ENCODE data around the gene TIE1. TPM values are rescaled to one million over a fixed set of nuclear protein-coding genes. Genes with fewer than 3 reads are reported as not detected.

Gene TIE1
- total RNA-seq, 6 donors from 2014 or later: 23.9 to 170 (median 51.4) TPM

- 34 to 50% methylated on average over 9 to 11 of the region's 11 CpGs for WGBS, 2 donors
- ATAC-seq (ENCODE audit: low FRiP score in 2 of 2) (no peak), DNase-seq (no peak)
- no peak overlapping the region for H3K27ac ChIP-seq
- H3K36me3 ChIP-seq: peaks cover 12 to 48% (median 40%) of the 10 kb centered on the region in 4 donors
- H3K4me1 ChIP-seq: peaks cover 13 to 20% (median 18%) of the 10 kb centered on the region in 4 donors
- H3K9me3 ChIP-seq: no peaks in the 10 kb centered on the region
- TF ChIP-seq EP300 (IDR thresholded peaks at IDR 0.05): no peak
- no peak for TF ChIP-seq POLR2A (IDR thresholded peaks at IDR 0.05)
- no peak for TF ChIP-seq CTCF (IDR thresholded peaks at IDR 0.05)
- TF ChIP-seq POLR2AphosphoS5 (IDR thresholded peaks at IDR 0.05): no peak
- peak overlapping the region in 2 of 4 donors; percentile 57 to 73 for H3K4me3 ChIP-seq
- no peaks in the 10 kb centered on the region for H3K27me3 ChIP-seq
Measured at GRCh38 chr1:43359696-43360095, 58.9 kb downstream of the TIE1 start.

GRCh38 chr1:43360616-43361015 lies 59.8 kb downstream of the TIE1 start:
- TF ChIP-seq POLR2AphosphoS5 (IDR thresholded peaks at IDR 0.05): no peak
- TF ChIP-seq CTCF (IDR thresholded peaks at IDR 0.05): no peak
- TF ChIP-seq EP300 (IDR thresholded peaks at IDR 0.05): no peak
- no peak for TF ChIP-seq POLR2A (IDR thresholded peaks at IDR 0.05)
- no peak overlapping the region for H3K4me3 ChIP-seq
- ATAC-seq (ENCODE audit: low FRiP score in 2 of 2) (no peak), DNase-seq (no peak)
- H3K27ac ChIP-seq: no peak overlapping the region
- no peaks in the 10 kb centered on the region for H3K27me3 ChIP-seq
- 62 to 78% methylated on average over 4 of the region's 4 CpGs for WGBS, 2 donors
- no peaks in the 10 kb centered on the region for H3K9me3 ChIP-seq
- peaks cover 15 to 57% (median 45%) of the 10 kb centered on the region in 4 donors for H3K36me3 ChIP-seq
- H3K4me1 ChIP-seq: peaks cover 15 to 24% (median 20%) of the 10 kb centered on the region in 4 donors

GRCh38 chr1:43363283-43363934 lies 62.6 kb downstream of the TIE1 start:
- DNase-seq: no peak
- H3K27me3 ChIP-seq: no peaks in the 10 kb centered on the region
- peaks cover 15 to 57% (median 45%) of the 10 kb centered on the region in 4 donors for H3K36me3 ChIP-seq
- H3K4me3 ChIP-seq: no peak overlapping the region
- 72 to 79% methylated on average over 5 to 9 of the region's 9 CpGs for WGBS, 2 donors
- no peaks in the 10 kb centered on the region for H3K9me3 ChIP-seq
- ATAC-seq (ENCODE audit: low FRiP score in 2 of 2): no peak
- peaks cover 24 to 36% (median 28%) of the 10 kb centered on the region in 4 donors for H3K4me1 ChIP-seq
- TF ChIP-seq EP300 (IDR thresholded peaks at IDR 0.05): no peak
- no peak for TF ChIP-seq CTCF (IDR thresholded peaks at IDR 0.05)
- no peak for TF ChIP-seq POLR2A (IDR thresholded peaks at IDR 0.05)
- TF ChIP-seq POLR2AphosphoS5 (IDR thresholded peaks at IDR 0.05): no peak
- peak overlapping the region in 1 of 4 donors; percentile 10 for H3K27ac ChIP-seq

- 85 to 87% methylated on average over 5 of the region's 5 CpGs for whole genome bisulfite sequencing, 2 donors
- no peak for TF ChIP-seq POLR2A (IDR thresholded peaks at IDR 0.05)
- TF ChIP-seq CTCF (IDR thresholded peaks at IDR 0.05): no peak
- TF ChIP-seq EP300 (IDR thresholded peaks at IDR 0.05): no peak
- no peak for TF ChIP-seq POLR2AphosphoS5 (IDR thresholded peaks at IDR 0.05)
- Histone ChIP-seq H3K4me3 (no peak overlapping the region), H3K27me3 (no peaks in the 10 kb centered on the region), H3K9me3 (no peaks in the 10 kb centered on the region), H3K4me1 (peaks cover 28 to 40% (median 32%) of the 10 kb centered on the region in 4 donors), H3K36me3 (peaks cover 15 to 57% (median 45%) of the 10 kb centered on the region in 4 donors), H3K27ac (no peak overlapping the region)
- no peak for ATAC-seq (ENCODE audit: low FRiP score in 2 of 2)
- DNase-seq: no peak
Measured at GRCh38 chr1:43363935-43364525, 63.2 kb downstream of the TIE1 start.

Data from upper lobe of left lung (tissue), 6 donors.